ENCODE data around the gene DCC. TPM values are rescaled to one million over a fixed set of nuclear protein-coding genes. Genes with fewer than 3 reads are reported as not detected.

DCC gene
- total and polyA plus RNA-seq, 9 of the 15 experiments (the other 6 are each of a cell fraction or from before 2014, with no cell fraction given), result not detected

GRCh38 chr18:53281406-53281805 lies 941.4 kb downstream of the DCC start (continued):
- TF ChIP-seq ZNF785 (CRISPR knock-in tag; IDR thresholded peaks at IDR 0.05) (no peak), TEAD4 (IDR thresholded peaks at IDR 0.05; ENCODE audit: low read length) (no peak), TEAD4 (CRISPR knock-in tag; IDR thresholded peaks at IDR 0.05; ENCODE audit: borderline replicate concordance) (no peak), U2AF1 (optimal IDR thresholded peaks at IDR 0.05; ENCODE audit: low read depth, low read length) (no peak), FOXJ3 (CRISPR knock-in tag; IDR thresholded peaks at IDR 0.05) (no peak), ZNF3 (CRISPR knock-in tag; IDR thresholded peaks at IDR 0.05) (no peak), E2F4 (CRISPR knock-in tag; IDR thresholded peaks at IDR 0.05; ENCODE audit: low read depth) (no peak), SREBF1 (IDR thresholded peaks at IDR 0.05; ENCODE audit: borderline replicate concordance, low read depth, low read length) (no peak)

GRCh38 chr18:53283708-53284107 lies 943.7 kb downstream of the DCC start:
- intact Hi-C loops (cut with micrococcal nuclease) (no loop called here), in situ Hi-C loops (cut with MboI) (no loop called here)
- H3K9ac ChIP-seq (ENCODE audit: insufficient read depth in 1 of 2, low read depth in 2 of 2, low read length in 2 of 2), result no peak overlapping the region
- H3K4me3 ChIP-seq, result no peak overlapping the region
- WGBS (ENCODE audit: insufficient coverage, low coverage, missing lambda C conversion rate), result 0% methylated on average over 2 of the region's 2 CpGs
- no peak overlapping the region for H3K27ac ChIP-seq (ENCODE audit: extremely low read depth, low read depth, low read length)
- no peaks in the 10 kb centered on the region for H3K36me3 ChIP-seq (ENCODE audit: control insufficient read depth, insufficient read depth, low read length)
- H4K20me1 ChIP-seq (replicated peaks; ENCODE audit: control insufficient read depth, insufficient read depth, low read length), result no peaks in the 10 kb centered on the region
- H3K4me1 ChIP-seq (replicated peaks in 1 of 2; ENCODE audit: control insufficient read depth in 2 of 2, insufficient read depth in 2 of 2, low read length in 2 of 2), result no peaks in the 10 kb centered on the region
- no peak for DNase-seq (ENCODE audit: extremely low read depth in 1 of 4, low spot score in 3 of 4)
- no peaks in the 10 kb centered on the region for H3K27me3 ChIP-seq (ENCODE audit: control insufficient read depth in 2 of 2, insufficient read depth in 2 of 2, low read length in 2 of 2)
- TF ChIP-seq NR0B1 (IDR thresholded peaks at IDR 0.05; ENCODE audit: partially characterized antibody), result no peak
- TF ChIP-seq BMI1 (IDR thresholded peaks at IDR 0.05; ENCODE audit: low read length), result no peak
- no peak for TF ChIP-seq NFYB (IDR thresholded peaks at IDR 0.05; ENCODE audit: extremely low read depth, insufficient read length)
- TF ChIP-seq FOXP1 (CRISPR knock-in tag; IDR thresholded peaks at IDR 0.05), result no peak
- TF ChIP-seq ZNF133 (CRISPR knock-in tag; IDR thresholded peaks at IDR 0.05), result no peak
- no peak for TF ChIP-seq ETV5 (CRISPR knock-in tag; IDR thresholded peaks at IDR 0.05; ENCODE audit: low read depth)
- no peak for TF ChIP-seq HNRNPLL (IDR thresholded peaks at IDR 0.05; ENCODE audit: low read depth, low read length, poor library complexity, severe bottlenecking)
- ChIA-PET POLR2A (no interaction called here), CTCF (ENCODE audit: low intra/inter-chr PET ratio) (no interaction called here)
- no peaks in the 10 kb centered on the region for H3K79me2 ChIP-seq (ENCODE audit: control insufficient read depth, insufficient read depth, low read length)
- no peaks in the 10 kb centered on the region for H3K9me1 ChIP-seq (ENCODE audit: control insufficient read depth, insufficient read depth, low read length)
- H3K4me2 ChIP-seq (ENCODE audit: insufficient read depth, low read length), result no peak overlapping the region
- FAIRE-seq, result no peak
- no peak for ATAC-seq
- BruUV-seq (replicated peaks), result no TSS peak
- H3K9me3 ChIP-seq (replicated peaks; ENCODE audit: control insufficient read depth, insufficient read depth, low read depth, low read length), result no peaks in the 10 kb centered on the region
- H2AFZ ChIP-seq (ENCODE audit: low read depth, low read length), result no peak overlapping the region

All from K562 (cell line).